GM12872 (cell line): ENCODE measurements around the gene DCAF16.

Source experiments
- TF ChIP-seq, protein P1 (sequence below): IDR thresholded peaks from 3 replicates; pipeline ENCODE4 v1.5.1; 2011; ENCODE audit warnings: low read depth, mild to moderate bottlenecking, low read length, moderate library complexity; ENCODE audit not compliant: insufficient read depth

DCAF16 gene

DNA sequence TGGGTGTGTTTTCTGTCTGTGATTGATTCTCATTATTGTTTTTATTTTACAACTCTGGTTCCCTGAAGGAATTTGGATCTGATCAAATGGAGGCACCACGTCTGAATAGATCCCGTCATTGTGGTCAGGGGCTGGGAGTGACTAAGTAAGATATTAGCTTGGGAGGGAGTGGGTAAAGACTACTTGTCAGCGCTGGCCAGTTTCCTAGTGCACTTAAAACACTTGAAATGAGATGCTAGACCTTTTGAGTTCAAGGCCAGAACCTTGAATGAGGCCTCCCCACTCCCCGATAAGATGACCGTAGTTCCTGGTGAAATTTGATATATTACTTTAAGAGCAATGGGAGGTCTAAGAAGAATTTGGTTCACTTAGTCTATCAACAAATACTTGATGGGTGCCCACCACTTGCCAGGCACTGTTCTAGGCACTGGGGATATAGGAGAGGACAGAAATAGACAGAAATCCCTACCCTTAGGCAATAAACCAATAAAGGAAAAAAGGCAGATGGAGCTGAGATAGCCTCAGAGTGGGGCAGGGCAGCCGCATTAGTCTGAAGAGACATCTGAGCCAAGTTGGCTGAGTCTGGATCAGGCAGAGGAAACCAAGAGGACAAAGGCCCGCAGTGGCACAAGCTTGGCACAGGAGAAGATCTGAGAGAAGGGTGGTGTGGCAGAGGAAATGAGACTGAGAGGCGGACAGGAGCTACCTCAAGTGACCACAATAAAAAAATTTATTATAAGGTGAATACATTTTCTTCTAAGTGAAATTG lies 41.0 kb downstream of the DCAF16 start:
- TF ChIP-seq, protein P1, sequence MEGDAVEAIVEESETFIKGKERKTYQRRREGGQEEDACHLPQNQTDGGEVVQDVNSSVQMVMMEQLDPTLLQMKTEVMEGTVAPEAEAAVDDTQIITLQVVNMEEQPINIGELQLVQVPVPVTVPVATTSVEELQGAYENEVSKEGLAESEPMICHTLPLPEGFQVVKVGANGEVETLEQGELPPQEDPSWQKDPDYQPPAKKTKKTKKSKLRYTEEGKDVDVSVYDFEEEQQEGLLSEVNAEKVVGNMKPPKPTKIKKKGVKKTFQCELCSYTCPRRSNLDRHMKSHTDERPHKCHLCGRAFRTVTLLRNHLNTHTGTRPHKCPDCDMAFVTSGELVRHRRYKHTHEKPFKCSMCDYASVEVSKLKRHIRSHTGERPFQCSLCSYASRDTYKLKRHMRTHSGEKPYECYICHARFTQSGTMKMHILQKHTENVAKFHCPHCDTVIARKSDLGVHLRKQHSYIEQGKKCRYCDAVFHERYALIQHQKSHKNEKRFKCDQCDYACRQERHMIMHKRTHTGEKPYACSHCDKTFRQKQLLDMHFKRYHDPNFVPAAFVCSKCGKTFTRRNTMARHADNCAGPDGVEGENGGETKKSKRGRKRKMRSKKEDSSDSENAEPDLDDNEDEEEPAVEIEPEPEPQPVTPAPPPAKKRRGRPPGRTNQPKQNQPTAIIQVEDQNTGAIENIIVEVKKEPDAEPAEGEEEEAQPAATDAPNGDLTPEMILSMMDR = no peak

DNA sequence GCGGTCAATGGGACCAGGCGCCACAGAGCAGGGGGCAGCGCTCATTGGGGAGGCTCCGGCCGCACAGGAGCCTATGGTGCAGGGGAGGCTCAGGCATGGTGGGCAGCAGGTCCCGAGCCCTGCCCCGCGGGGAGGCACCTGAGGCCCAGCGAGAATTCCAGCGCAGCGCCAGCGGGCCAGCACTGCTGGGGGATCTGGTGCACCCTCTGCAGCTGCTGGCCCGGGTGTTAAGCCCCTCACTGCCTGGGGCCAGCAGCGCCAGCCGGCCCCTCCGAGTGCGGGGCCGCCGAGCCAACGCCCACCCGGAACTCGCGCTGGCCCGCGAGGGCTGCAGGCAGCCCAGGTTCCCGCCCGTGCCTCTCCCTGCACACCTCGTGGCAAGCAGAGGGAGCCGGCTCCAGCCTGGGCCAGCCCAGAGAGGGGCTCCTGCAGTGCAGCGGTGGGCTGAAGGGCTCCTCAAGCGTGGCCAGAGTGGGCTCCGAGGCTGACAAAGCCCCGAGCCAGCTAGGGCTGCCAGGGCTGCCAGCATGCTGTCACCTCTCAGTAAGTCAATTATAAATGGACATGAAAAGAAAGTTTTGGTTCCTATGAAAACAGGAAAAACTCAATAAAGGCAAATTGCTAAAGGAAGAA lies 43.6 kb downstream of the DCAF16 start:
- TF ChIP-seq, protein P1 = no peak

DNA sequence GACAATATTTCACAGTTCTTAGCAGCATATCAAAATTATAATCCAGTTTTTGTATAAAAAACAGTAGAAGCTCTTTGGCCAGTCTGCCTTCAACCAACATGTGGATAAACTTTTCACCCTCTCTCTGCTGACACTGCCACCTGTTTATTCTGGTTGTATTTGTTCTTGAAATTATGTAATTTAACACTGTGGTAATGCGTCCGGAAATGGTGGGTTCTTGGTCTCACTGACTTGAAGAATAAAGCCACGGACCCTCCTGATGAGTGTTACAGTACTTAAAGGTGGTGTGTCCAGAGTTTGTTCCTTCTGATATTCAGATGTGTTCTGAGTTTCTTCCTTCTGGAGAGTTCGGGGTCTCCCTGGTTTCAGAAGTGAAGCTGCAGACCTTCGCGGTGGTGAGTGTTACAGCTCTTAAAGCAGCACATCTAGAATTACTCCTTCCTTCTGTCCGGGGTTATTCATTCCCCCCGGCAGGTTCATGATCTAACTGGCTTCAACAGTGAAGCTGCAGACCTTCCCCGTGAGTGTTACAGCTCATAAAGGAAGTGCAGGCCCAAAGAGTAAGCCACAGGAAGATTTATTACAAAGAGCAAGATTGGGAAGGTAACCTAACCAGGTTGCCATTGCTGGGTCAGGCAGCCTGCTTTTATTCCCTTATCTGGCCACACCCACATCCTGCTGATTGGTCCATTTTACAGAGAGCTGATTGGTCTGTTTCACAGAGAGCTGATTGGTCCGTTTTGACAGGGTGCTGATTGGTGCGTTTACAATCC lies 44.9 kb downstream of the DCAF16 start:
- TF ChIP-seq, protein P1 = no peak

DNA sequence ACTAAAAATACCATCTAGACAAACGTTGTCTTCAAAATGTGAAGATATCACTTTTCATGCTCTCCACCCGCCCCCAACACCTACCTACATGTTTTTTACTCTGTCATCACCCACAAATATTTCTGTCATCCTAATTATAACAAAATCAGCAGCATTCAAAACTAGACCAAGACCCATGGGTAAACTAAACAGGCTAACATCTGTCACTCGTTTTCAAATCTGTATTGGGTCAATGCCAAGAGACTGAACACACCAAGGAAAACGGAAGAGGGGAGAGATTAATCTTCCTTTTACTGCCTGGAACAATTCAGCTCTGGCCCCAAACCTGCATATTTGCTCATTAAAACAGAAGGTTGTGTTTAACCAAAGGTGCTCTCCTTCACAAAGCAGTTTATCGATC lies 46.6 kb downstream of the DCAF16 start:
- TF ChIP-seq, protein P1 = no peak

DNA sequence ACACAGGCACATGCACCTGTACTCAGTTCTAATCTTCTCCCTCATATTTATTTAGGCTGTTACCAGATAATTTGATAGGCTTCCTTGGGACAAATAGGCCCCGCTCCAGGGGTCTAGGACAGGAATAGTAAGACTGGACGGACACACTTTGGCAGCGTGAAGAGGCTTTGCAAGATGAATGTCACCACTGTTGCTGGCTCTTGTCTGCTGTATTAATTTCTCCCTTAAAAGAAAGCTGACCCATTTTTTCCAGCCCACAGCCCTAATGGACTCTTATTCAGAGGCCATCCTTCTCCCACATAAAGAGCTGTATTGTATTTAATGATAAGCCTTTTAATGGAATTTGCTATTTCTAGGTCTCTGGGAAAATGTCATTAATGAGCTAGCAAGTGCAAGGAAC lies 47.1 kb downstream of the DCAF16 start:
- TF ChIP-seq, protein P1 = no peak

DNA sequence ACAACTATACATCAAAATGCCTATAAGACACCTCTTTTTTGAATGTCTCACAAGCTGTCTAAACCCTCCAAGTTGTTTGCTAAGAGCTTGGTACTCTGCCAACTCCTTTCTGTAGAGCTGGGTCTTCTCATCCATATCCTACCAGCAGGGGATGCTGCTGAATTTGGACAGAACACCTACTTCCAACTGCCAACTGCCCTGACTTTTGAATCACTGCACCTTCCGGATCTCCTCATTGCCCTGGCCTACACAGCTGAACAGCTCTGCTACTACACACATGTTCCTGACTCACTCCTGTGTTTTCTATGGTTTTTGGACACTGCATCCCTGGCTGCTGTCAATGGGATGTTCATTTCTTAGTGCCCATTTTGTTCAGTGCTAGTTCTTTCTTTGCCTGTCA lies 47.8 kb downstream of the DCAF16 start:
- TF ChIP-seq, protein P1 = peak; percentile 49

DNA sequence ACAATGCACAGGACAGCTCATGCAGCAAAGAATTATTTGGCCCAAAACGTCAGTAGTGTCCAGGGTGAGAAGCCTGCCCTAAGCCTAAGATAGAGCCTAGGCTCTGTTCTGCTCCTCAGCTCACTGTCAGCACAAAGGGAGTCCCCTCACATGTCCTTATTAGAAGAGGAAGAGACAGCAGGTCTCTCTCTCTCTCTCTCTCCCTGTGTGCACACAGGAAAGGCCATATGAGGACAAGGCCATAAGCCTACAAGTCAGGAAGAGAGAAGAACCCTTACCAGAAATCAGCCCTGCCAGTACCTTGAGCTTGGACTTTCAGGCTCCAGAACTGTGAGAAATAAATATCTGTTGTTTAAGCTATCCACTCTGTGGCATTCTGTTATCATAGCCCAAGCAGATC lies 49.5 kb downstream of the DCAF16 start:
- TF ChIP-seq, protein P1 = no peak
